Measurements from ENCODE around the gene GRN. TPM values are rescaled to one million over a fixed set of nuclear protein-coding genes. Genes with fewer than 3 reads are reported as not detected.

GRN gene
- total and polyA plus RNA-seq, 2 donors (not counting 3 experiments of a cell fraction or from before 2014, with no cell fraction given): 343 to 1,034 TPM

GRCh38 chr17:44324092-44324570 lies 21.0 kb upstream of the GRN start:
- Histone ChIP-seq H3K36me3 (ENCODE audit: control insufficient read depth in 2 of 2, extremely low read depth in 1 of 2, insufficient read depth in 2 of 2, low read length in 2 of 2) (peaks cover 3 to 26% of the 10 kb centered on the region in 2 experiments), H3K4me2 (ENCODE audit: insufficient read depth, low read length) (peak overlapping the region; percentile 49), H3K79me2 (ENCODE audit: control insufficient read depth, insufficient read depth, low read length) (peaks cover 7% of the 10 kb centered on the region), H3K9me1 (replicated peaks; ENCODE audit: control insufficient read depth, extremely low read depth, insufficient read depth, low read length) (no peaks in the 10 kb centered on the region), H3K4me3 (replicated peaks in 1 of 3; ENCODE audit: insufficient read depth in 1 of 3, low read depth in 1 of 3, low read length in 3 of 3) (peak overlapping the region; percentile 13 to 79 (median 52)), H4K20me1 (replicated peaks; ENCODE audit: control insufficient read depth, extremely low read depth, insufficient read depth, low read length) (no peaks in the 10 kb centered on the region), H3K27ac (ENCODE audit: insufficient read depth, low read depth, low read length) (peak overlapping the region; percentile 43), H3K4me1 (ENCODE audit: control insufficient read depth, extremely low read depth, insufficient read depth, low read length) (peaks cover 9% of the 10 kb centered on the region), H2AFZ (ENCODE audit: low read depth, low read length) (peak overlapping the region; percentile 54), H3K9me3 (replicated peaks; ENCODE audit: control insufficient read depth, insufficient read depth, low read length) (no peaks in the 10 kb centered on the region), H3K27me3 (ENCODE audit: control insufficient read depth in 2 of 2, insufficient read depth in 2 of 2, low read length in 2 of 2) (no peaks in the 10 kb centered on the region), H3K9ac (replicated peaks; ENCODE audit: extremely low read depth, insufficient read depth, low read length) (peak overlapping the region; percentile 74)
- CTCF ChIA-PET: interaction anchor here (1.3 to 4.9 kb wide), 4 partner anchors 105 to 199 kb away, joined by 4 to 68 read pairs (median 20); partner anchors contain the start of gene UBTF
- dilution Hi-C loops (cut with MboI; ENCODE audit: extremely low pct_ligation_motif_present, low sequenced_read_pairs) (no loop called here), intact Hi-C loops (cut with micrococcal nuclease) (loop anchor here (1.0 to 2.0 kb wide), 4 partner anchors 45 to 114 kb away; no protein-coding TSS in a partner anchor)
- no TSS peak for BruUV-seq (replicated peaks)
- TF ChIP-seq GATA2 (IDR thresholded peaks at IDR 0.05; ENCODE audit: insufficient read depth, insufficient read length, low read depth, low read length) (no peak), JUN (IDR thresholded peaks at IDR 0.05; ENCODE audit: borderline replicate concordance, insufficient read depth, insufficient read length, low read depth) (no peak), FOS (IDR thresholded peaks at IDR 0.05; ENCODE audit: borderline replicate concordance, insufficient read depth, low read length) (no peak), MAX (IDR thresholded peaks at IDR 0.05; ENCODE audit: insufficient read depth, insufficient read length) (no peak)
- POLR2A ChIA-PET: interaction anchor here (0.6 kb wide), 1 partner anchor 16 kb away, joined by 6 read pairs; the partner anchor contains the start of gene RUNDC3A
- FAIRE-seq (no peak), DNase-seq (ENCODE audit: low read depth, low spot score) (no peak)

- H2AFZ ChIP-seq (ENCODE audit: low read depth, low read length): peak within 1 kb of the TSS; percentile 90
- no peaks in the 10 kb centered on the region for H3K9me1 ChIP-seq (replicated peaks; ENCODE audit: control insufficient read depth, extremely low read depth, insufficient read depth, low read length)
- dilution Hi-C loops (cut with MboI; ENCODE audit: extremely low pct_ligation_motif_present, low sequenced_read_pairs) (no loop called here), intact Hi-C loops (cut with micrococcal nuclease) (loop anchor here (1.0 to 2.0 kb wide), 4 partner anchors 46 to 114 kb away; no protein-coding TSS in a partner anchor)
- no peaks in the 10 kb centered on the region for H4K20me1 ChIP-seq (replicated peaks; ENCODE audit: control insufficient read depth, extremely low read depth, insufficient read depth, low read length)
- H3K36me3 ChIP-seq (ENCODE audit: control insufficient read depth in 2 of 2, extremely low read depth in 1 of 2, insufficient read depth in 2 of 2, low read length in 2 of 2): peaks cover 3 to 23% of the 10 kb centered on the region in 2 experiments
- peak within 1 kb of the TSS; percentile 74 for H3K9ac ChIP-seq (replicated peaks; ENCODE audit: extremely low read depth, insufficient read depth, low read length)
- peak; percentile 83 for TF ChIP-seq POLR2AphosphoS5 (IDR thresholded peaks at IDR 0.05; ENCODE audit: insufficient read depth, low read depth, low read length)
- peak; percentile 18 for TF ChIP-seq MAX (IDR thresholded peaks at IDR 0.05; ENCODE audit: insufficient read depth, insufficient read length)
- no peak for TF ChIP-seq JUN (IDR thresholded peaks at IDR 0.05; ENCODE audit: borderline replicate concordance, insufficient read depth, insufficient read length, low read depth)
- TF ChIP-seq POLR2A (IDR thresholded peaks at IDR 0.05; ENCODE audit: low read depth, low read length): peak; percentile 84
- CTCF ChIA-PET: interaction anchor here (1.3 to 4.9 kb wide), 4 partner anchors 105 to 199 kb away, joined by 4 to 68 read pairs (median 20); partner anchors contain the start of gene UBTF
- POLR2A ChIA-PET: interaction anchor here (0.6 kb wide), 1 partner anchor 16 kb away, joined by 6 read pairs; the partner anchor contains the start of gene RUNDC3A
- H3K4me2 ChIP-seq (ENCODE audit: insufficient read depth, low read length): peak within 1 kb of the TSS; percentile 72
- H3K27ac ChIP-seq (ENCODE audit: insufficient read depth, low read depth, low read length): peak within 1 kb of the TSS; percentile 61
- peaks cover 7% of the 10 kb centered on the region for H3K79me2 ChIP-seq (ENCODE audit: control insufficient read depth, insufficient read depth, low read length)
- DNase-seq (ENCODE audit: low read depth, low spot score) (peak; percentile 92), FAIRE-seq (peak; percentile 94)
- peak within 1 kb of the TSS; percentile 34 to 79 (median 52) for H3K4me3 ChIP-seq (replicated peaks in 1 of 3; ENCODE audit: insufficient read depth in 1 of 3, low read depth in 1 of 3, low read length in 3 of 3)
- no peaks in the 10 kb centered on the region for H3K9me3 ChIP-seq (replicated peaks; ENCODE audit: control insufficient read depth, insufficient read depth, low read length)
- H3K27me3 ChIP-seq (ENCODE audit: control insufficient read depth in 2 of 2, insufficient read depth in 2 of 2, low read length in 2 of 2): no peaks in the 10 kb centered on the region
- H3K4me1 ChIP-seq (ENCODE audit: control insufficient read depth, extremely low read depth, insufficient read depth, low read length): peaks cover 9% of the 10 kb centered on the region
- no TSS peak for BruUV-seq (replicated peaks)
Observed at GRCh38 chr17:44324571-44325275, 20.4 kb upstream of the GRN start, which contains the start of gene SLC25A39. Gene SLC25A39 (minus strand): TSS chr17:44324823. CDS start chr17:44323562, 1,261 bp downstream.

All from endothelial cell of umbilical vein (primary cell).